Measurements from ENCODE around the gene ST3GAL4.
"Not testable (repeated sequence)": the region's sequence is repeated elsewhere in the genome, so short reads cannot be mapped to it uniquely, and the experiment has no call there.

ST3GAL4 gene

GRCh38 chr11:126364735-126365134 lies 9.2 kb downstream of the ST3GAL4 start:
- not testable (repeated sequence) for DNase-seq (ENCODE audit: low spot score)

DNA sequence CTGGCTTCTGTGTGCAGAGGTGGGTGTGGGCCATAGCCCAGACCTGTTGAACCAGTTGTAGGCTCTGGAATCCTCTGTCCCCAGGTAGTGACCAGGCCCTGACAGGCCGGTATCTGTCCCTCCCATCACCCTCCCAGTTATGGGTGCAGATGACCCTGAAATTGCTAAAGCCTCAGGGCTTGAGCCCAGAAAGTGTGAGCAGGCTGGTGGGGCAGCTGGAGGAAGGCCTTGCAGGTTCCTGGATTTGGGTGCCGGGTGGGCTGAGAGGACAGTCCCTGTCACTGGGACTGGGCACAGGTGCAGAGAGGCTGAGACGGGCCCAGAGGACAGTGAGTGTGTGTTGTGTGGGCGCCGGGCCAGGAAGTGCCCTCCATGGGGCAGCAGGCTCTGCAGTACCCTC lies 10.0 kb downstream of the ST3GAL4 start:
- DNase-seq (ENCODE audit: low spot score): not testable (repeated sequence)

- no peak for DNase-seq (ENCODE audit: low spot score)
These were observed 10.8 kb downstream of the ST3GAL4 start for GRCh38 chr11:126366064-126366822.

DNA sequence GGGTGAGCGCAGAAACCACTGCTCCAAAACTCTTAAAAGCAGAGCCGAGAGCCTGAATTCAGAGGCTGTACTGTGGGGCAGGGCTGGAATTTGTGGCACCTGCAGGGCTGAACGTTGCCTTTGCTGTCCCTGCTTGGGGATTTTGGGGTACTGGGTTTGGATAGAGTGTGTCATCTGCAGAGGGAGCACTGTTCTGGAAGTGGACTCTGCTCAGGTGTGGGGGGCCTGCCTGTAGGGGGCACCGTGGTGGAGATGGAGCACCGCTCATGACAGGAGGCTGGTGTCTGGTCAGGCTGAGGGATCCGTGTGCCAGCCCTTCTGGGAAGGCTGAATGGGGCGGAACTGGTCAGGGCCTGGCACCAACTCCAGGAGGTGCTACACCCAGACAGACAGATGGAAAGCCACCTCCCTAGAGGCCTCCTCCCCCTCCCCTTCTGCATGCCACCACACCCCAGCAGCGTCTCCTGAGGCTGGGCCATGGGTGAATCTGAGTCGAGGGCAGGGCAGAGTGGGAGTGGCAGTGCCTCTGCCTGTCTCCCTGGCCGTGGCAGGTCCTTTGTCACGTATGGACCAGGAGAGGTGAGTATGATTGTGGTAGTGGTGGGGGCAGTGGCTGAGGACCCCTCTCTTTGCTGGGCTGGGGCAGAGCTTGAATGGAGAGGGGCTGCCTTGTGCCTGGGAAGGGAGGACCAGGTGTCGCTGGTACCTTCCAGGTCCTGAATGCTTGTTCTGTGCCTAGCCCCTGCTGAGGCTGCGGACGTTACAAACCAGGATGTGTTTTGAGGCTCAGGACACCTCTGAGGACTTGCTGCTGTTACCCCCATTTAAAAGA lies 11.6 kb downstream of the ST3GAL4 start:
- not testable (repeated sequence) for DNase-seq (ENCODE audit: low spot score)

DNA sequence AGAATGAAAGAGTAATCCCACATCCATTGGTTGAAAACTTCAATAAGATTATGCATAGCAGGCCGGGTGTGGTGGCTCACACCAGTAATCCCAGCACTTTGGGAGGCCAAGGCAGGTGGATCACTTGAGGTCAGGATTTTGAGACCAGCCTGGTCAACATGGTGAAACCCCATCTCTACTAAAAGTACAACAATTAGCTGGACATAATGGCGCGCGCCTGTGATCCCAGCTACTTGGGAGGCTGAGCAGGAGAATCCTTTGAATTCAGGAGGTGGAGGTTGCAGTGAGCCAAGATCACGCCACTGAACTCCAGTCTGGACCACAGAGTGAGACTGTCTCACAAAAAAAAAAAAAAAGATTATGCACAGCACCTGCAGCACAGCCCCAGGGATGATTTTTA lies 12.3 kb downstream of the ST3GAL4 start:
- not testable (repeated sequence) for DNase-seq (ENCODE audit: low spot score)

DNA sequence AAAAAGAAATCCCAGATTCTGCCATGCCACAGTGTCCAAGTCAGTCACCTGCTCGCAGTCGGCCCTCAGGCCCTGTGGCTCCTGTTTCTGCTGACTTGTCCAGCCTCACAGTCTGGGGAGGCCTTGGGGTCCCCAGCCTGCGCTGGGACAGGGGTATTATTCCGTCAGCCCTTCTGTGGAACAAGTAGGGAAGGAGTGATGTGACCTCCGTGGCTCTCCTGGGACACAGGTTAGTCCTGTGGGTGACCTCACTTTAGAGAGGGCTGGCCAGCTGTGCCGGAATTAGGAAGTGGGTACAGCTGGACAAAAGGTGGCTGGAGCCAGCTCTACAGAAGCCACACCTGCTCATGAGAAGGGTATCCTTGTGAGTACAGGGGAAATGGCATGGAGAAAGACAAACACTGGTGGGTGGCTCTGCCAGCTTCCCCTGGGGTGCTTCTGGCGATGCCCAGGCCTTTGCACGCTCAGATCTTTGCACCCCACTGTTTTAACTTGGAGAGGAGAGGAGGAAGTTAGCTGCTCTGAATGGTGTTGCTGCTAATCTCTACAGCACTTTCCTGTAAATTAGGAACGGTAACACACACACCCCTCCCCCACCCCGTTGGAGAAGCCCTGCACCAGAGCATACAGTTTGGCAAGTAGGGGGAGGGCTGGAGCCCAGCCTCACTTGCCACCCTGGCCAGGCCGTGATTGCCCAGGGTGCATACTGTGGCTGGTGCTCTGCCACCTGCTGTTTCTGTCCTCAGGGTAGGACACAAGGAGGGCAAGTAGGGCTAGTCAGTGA lies 13.0 kb downstream of the ST3GAL4 start:
- DNase-seq (ENCODE audit: low spot score): not testable (repeated sequence)

DNA sequence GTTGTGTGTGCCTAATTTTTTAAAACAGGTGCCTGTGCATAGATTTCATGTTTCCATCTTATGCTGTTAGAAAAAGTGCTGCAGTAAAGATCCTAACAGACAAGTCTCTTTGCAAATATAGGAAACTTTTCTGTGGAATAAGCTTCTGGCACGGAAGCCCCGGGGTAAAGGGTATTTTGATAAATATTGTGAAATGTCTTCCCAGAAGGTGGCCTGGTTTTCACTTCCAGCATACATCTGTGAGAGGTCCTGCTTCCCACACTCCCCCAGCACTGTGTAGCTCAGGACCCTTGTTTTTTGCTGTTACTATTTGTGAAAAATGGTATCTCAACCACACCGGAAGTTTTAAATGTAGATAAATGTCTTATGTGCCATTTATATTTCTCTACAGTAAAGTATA lies 14.5 kb downstream of the ST3GAL4 start:
- no peak for DNase-seq (ENCODE audit: low spot score)

- DNase-seq (ENCODE audit: low spot score): no peak
These were observed 16.1 kb downstream of the ST3GAL4 start for GRCh38 chr11:126371595-126371994.

GRCh38 chr11:126373389-126374066 lies 18.0 kb downstream of the ST3GAL4 start:
- not testable (repeated sequence) for DNase-seq (ENCODE audit: low spot score)

GRCh38 chr11:126374562-126375300 lies 19.2 kb downstream of the ST3GAL4 start:
- DNase-seq (ENCODE audit: low spot score): not testable (repeated sequence)

DNA sequence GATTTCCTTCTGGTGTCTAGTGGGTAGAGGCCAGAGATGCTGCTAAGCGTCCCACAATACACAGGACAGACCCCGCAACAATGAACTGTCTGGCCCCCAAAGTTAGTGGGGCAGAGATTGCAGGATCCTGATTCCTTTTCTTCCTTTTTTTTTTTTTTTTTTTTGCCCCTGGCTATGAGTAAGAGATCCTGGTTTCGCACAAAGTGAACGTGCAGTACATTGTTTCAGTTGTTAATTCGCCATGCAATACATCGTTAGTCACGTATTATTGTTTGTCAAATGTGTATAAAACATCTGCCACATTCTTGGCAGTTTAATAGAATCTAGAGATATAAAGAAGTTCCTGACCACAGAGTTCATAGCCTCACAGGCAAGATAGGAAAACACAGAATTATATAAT lies 20.2 kb downstream of the ST3GAL4 start:
- no peak for DNase-seq (ENCODE audit: low spot score)

GRCh38 chr11:126378763-126379162 lies 23.3 kb downstream of the ST3GAL4 start:
- no peak for DNase-seq (ENCODE audit: low spot score)

DNA sequence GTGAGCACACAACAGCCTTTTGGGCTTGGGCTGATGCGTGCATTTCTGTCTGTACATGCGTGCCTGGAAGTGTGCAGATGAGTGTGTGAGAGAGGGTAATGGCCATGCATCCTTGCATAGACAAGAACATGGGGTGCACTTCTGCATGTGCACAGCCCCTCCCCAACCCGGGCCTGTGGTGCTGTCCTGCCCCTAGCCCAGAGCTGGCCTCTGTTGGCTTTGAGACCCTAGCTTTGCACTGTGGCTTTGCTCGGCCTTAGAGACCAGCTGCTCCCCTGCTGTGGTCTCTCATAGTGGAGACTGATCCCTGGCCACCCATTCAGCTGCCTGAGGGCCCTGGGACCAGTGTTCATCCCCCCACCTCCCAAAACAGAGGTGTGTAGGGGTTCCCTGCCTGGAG lies 25.4 kb downstream of the ST3GAL4 start:
- no peak for DNase-seq (ENCODE audit: low spot score)

GRCh38 chr11:126381960-126382359 lies 26.5 kb downstream of the ST3GAL4 start:
- not testable (repeated sequence) for DNase-seq (ENCODE audit: low spot score)

DNA sequence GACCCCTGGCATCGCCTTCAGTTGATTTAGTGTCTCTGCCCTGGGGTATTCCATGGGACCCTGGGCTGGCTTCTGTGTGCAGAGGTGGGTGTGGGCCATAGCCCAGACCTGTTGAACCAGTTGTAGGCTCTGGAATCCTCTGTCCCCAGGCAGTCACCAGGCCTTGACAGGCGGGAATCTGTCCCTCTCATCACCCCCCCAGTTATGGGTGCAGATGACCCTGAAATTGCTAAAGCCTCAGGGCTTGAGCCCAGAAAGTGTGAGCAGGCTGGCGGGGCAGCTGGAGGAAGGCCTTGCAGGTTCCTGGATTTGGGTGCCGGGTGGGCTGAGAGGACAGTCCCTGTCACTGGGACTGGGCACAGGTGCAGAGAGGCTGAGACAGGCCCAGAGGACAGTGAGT lies 27.2 kb downstream of the ST3GAL4 start:
- not testable (repeated sequence) for DNase-seq (ENCODE audit: low spot score)

- no peak for DNase-seq (ENCODE audit: low spot score)
These were observed 28.2 kb downstream of the ST3GAL4 start for GRCh38 chr11:126383339-126384335.

DNA sequence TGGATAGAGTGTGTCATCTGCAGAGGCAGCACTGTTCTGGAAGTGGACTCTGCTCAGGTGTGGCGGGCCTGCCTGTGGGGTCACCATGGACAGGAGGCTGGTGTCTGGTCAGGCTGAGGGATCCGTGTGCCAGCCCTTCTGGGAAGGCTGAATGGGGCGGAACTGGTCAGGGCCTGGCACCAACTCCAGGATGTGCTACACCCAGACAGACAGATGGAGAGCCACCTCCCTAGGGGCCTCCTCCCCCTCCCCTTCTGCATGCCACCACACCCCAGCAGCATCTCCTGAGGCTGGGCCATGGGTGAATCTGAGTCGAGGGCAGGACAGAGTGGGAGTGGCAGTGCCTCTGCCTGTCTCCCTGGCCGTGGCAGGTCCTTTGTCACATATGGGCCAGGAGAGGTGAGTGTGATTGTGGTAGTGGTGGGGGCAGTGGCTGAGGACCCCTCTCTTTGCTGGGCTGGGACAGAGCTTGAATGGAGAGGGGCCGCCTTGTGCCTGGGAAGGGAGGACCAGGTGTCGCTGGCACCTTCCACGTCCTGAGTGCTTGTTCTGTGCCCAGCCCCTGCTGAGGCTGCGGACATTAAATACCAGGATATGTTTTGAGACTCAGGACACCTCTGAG lies 29.1 kb downstream of the ST3GAL4 start:
- no peak for DNase-seq (ENCODE audit: low spot score)

GRCh38 chr11:126385991-126386728 lies 30.7 kb downstream of the ST3GAL4 start:
- no peak for DNase-seq (ENCODE audit: low spot score)

GRCh38 chr11:126386729-126387071 lies 31.2 kb downstream of the ST3GAL4 start:
- DNase-seq (ENCODE audit: low spot score): not testable (repeated sequence)
